ENCODE measurements around the gene FGD6. TPM values are rescaled to one million over a fixed set of nuclear protein-coding genes. Genes with fewer than 3 reads are reported as not detected.
A peak's percentile ranks its signal among the peaks of the same experiment; 100 is the strongest.

Gene FGD6
- total and polyA plus RNA-seq, 11 donors: 2.8 to 29.1 (median 18.5) TPM

DNA sequence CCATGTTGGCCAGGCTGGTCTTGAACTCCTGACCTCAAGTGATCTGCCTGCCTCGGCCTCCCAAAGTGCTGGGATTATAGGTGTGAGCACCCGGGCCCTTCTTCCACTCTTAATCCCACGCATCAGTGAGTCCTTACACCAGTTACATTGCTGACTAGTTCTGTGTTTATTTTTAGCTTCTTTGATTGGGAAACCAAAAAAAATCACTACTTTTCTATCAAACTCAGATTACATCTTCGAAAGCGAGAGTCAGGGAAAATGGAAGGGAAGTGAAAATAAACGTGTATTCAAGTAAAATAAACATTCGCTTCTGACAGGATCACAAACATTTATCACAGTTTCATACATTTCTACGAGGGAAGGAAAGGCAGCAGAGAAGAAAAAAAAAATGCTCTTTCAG, 32.2 kb downstream of the FGD6 start:
- ATAC-seq: no peak
- no peak overlapping the region for H3K4me3 ChIP-seq
- intact Hi-C loops (cut with DNase I): no loop called here
- 87 to 92% (median 91%) methylated on average over 8 of the region's 8 CpGs for WGBS, 4 donors
- H3K9me3 ChIP-seq: no peaks in the 10 kb centered on the region
- TF ChIP-seq, protein P1, sequence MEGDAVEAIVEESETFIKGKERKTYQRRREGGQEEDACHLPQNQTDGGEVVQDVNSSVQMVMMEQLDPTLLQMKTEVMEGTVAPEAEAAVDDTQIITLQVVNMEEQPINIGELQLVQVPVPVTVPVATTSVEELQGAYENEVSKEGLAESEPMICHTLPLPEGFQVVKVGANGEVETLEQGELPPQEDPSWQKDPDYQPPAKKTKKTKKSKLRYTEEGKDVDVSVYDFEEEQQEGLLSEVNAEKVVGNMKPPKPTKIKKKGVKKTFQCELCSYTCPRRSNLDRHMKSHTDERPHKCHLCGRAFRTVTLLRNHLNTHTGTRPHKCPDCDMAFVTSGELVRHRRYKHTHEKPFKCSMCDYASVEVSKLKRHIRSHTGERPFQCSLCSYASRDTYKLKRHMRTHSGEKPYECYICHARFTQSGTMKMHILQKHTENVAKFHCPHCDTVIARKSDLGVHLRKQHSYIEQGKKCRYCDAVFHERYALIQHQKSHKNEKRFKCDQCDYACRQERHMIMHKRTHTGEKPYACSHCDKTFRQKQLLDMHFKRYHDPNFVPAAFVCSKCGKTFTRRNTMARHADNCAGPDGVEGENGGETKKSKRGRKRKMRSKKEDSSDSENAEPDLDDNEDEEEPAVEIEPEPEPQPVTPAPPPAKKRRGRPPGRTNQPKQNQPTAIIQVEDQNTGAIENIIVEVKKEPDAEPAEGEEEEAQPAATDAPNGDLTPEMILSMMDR (IDR thresholded peaks at IDR 0.05): no peak
- no peak for TF ChIP-seq POLR2A (IDR thresholded peaks at IDR 0.05)
- H3K36me3 ChIP-seq: no peaks in the 10 kb centered on the region
- H3K27ac ChIP-seq: peak overlapping the region in 1 of 12 donors; percentile 58
- H3K27me3 ChIP-seq: no peaks in the 10 kb centered on the region
- DNase-seq: no peak
- H3K4me1 ChIP-seq: peaks cover 0 to 22% (median 0%) of the 10 kb centered on the region in 12 donors

DNA sequence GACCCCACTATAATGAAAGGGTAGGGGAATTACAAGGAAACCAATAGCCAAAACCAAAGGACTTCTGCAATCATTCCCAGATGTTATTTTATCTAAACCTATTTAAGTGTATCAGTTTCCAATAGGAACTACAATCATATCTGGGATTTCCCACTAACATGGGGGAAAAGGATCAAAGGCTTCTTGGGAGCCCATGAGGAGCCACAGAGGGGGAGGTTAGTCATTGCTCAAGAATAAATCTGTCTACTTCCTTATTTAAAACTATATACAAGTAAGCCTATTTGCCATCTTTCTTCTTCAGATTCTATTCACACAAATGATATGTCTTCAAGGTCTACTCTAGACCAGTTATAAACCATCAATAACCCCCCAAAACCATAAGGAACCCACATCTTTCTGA, 33.1 kb downstream of the FGD6 start:
- no peak for ATAC-seq
- no peaks in the 10 kb centered on the region for H3K27me3 ChIP-seq
- no peaks in the 10 kb centered on the region for H3K9me3 ChIP-seq
- no peak overlapping the region for H3K27ac ChIP-seq
- intact Hi-C loops (cut with DNase I): no loop called here
- TF ChIP-seq, protein P1 (IDR thresholded peaks at IDR 0.05): no peak
- TF ChIP-seq POLR2A (IDR thresholded peaks at IDR 0.05): no peak
- H3K4me1 ChIP-seq: peaks cover 0 to 22% (median 0%) of the 10 kb centered on the region in 12 donors
- no peaks in the 10 kb centered on the region for H3K36me3 ChIP-seq
- H3K4me3 ChIP-seq: no peak overlapping the region
- no peak for DNase-seq

DNA sequence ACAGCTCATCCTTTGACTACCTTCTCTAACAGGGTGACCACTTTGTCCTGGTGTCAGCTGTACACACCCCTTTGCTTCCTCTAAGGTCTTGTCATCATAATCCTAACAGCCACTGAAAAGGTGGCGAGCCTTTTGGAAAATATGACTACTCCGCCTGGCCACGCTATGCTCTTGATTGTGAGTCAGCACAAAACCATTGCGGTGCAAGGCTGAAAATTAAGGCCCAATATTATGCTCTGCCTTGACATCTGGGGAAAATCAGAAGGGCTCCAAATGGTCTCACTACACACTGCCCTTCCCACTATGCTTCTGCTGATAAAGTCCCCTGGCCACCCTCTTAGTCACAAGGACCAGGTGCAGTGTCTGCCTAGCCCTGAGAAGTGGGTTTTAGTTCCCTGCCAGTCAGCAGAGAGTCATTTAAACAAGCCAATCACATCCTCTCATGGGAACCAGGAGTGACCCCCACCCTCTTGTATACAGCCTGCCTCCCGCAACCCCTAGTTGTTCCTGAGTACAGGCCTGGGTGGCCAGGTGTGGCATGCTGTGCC, 34.3 kb downstream of the FGD6 start:
- 67 to 75% (median 70%) methylated on average over 5 of the region's 5 CpGs for WGBS, 4 donors
- no peaks in the 10 kb centered on the region for H3K36me3 ChIP-seq
- H3K9me3 ChIP-seq: no peaks in the 10 kb centered on the region
- no peaks in the 10 kb centered on the region for H3K27me3 ChIP-seq
- peak in 3 of 4 donors; percentile 37 to 73 (median 52) for ATAC-seq
- no peak for DNase-seq
- peaks cover 0 to 19% (median 0%) of the 10 kb centered on the region in 12 donors for H3K4me1 ChIP-seq
- peak overlapping the region in 2 of 12 donors; percentile 7 to 13 for H3K27ac ChIP-seq
- intact Hi-C loops (cut with DNase I): no loop called here
- no peak overlapping the region for H3K4me3 ChIP-seq
- no peak for TF ChIP-seq POLR2A (IDR thresholded peaks at IDR 0.05)
- TF ChIP-seq, protein P1 (IDR thresholded peaks at IDR 0.05): no peak

DNA sequence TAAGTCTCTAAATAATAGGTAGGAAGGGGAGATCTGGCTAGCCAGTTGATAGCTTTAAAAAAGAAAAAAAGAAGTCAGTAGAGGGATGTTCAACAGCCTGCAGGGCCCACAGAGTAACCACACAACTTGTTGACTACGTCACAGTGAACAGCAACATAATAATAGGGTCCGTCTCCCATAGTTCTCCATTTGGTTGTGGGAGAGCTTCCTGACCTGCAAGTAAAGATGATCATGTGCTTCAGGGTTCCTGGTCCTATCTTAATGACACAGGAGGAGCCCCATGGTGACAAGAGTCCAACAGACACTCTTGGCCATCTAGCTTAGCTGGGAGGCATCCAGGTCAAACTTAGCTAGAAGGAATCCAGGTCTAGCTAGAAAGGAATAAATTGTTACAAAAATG, 36.2 kb downstream of the FGD6 start:
- no peak overlapping the region for H3K4me3 ChIP-seq
- DNase-seq (no peak), ATAC-seq (peak in 1 of 4 donors; percentile 27)
- no peaks in the 10 kb centered on the region for H3K36me3 ChIP-seq
- TF ChIP-seq POLR2A (IDR thresholded peaks at IDR 0.05): no peak
- TF ChIP-seq, protein P1 (IDR thresholded peaks at IDR 0.05): no peak
- 71 to 94% (median 81%) methylated on average over 2 of the region's 2 CpGs for WGBS, 4 donors
- H3K9me3 ChIP-seq: no peaks in the 10 kb centered on the region
- intact Hi-C loops (cut with DNase I): no loop called here
- no peak overlapping the region for H3K27ac ChIP-seq
- H3K4me1 ChIP-seq: peaks cover 0 to 20% (median 0%) of the 10 kb centered on the region in 12 donors
- no peaks in the 10 kb centered on the region for H3K27me3 ChIP-seq
